HG03159 (cell line): Measurements from ENCODE around the gene ERC2.

ENCODE experiments used
- ATAC-seq: cut with Tn5 transposase; IDR thresholded peaks from one replicate; pipeline ENCODE4 v1.9.1; 2021; ENCODE audit warnings: mild to moderate bottlenecking, moderate library complexity; ENCODE audit not compliant: unreplicated experiment

The ERC2 gene

DNA sequence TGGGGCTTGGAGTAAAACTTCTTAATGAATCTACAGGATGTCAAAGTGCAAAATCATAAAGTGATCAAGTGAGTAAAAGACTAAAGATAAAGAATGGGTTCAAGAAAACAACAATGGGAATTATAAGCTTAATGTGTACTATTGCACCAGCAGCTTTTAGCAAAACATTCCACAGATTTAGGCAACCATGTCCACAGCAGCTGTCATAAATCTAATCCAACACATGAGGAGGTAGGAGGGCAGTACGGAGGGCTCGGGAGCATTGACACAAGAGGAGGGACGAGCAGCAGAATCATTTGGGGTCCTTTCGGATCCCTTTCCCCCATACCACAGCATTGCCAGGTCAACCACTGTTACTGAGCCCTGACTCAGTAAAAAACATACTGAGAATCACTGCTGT lies 516.9 kb downstream of the ERC2 start:
- ATAC-seq: no peak

DNA sequence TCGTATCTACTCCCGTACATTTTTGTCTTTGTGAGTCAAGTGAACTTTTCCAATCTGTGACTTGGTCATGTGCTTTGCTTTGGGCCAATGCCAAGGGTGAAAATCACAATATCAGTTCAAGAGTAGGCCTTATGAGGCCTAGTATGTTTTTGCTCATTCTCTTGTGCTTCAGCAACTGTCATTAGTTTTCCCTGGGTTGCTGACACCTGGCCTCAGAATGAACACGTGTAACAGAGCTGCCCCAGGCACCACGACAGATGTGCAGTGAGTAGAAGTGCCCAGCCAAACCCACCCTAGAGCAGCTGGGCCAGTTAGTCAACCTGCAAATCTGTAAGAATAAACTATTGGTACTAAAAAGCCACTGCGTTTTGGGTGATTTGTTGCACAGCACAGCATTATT lies 520.9 kb downstream of the ERC2 start:
- ATAC-seq: no peak

DNA sequence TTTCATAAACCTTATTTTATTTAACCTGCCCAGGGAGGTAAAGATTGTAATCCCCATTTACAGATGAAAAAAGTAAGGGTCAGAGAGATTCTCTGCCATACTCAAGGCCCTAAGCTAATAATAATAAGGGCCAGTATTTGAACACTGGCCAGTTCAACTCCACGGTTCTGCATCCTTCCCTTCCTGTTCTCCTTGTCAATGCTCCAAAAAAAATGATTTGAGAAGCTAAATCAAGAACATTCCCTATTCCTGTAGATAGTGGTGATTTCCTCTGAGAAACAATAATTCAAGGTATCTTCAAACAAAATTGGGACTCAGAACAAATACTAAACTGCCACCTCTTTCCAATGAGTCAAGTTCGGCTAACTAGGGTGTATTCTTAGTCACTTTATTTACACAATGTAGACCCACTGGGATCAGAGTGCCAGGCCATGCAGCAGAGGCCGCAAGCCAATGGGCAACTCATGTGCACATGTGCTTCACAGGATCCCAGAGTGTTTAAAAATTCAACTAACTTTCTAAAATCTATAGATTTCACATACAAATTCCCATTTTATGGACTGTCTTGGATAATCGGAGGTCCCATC lies 521.6 kb downstream of the ERC2 start:
- no peak for ATAC-seq

DNA sequence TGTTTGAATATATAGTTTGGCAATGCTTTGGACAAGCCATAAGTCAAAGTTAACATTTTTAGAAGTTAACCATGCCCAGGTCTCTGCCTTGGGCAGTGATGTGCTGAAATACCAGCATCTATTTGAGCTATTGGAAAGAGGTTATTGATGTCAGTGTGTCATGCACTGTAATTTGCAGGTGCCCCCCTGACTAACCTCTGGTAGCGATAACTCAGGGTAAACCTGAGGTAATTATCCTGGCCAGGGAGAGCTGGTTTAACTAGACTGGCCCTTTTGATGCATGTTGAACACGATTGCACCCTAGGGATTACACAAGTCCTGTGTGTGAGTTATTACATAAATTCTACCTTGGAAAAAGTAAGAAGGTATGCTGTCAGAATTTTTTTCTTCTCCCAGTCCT lies 525.4 kb downstream of the ERC2 start:
- no peak for ATAC-seq

DNA sequence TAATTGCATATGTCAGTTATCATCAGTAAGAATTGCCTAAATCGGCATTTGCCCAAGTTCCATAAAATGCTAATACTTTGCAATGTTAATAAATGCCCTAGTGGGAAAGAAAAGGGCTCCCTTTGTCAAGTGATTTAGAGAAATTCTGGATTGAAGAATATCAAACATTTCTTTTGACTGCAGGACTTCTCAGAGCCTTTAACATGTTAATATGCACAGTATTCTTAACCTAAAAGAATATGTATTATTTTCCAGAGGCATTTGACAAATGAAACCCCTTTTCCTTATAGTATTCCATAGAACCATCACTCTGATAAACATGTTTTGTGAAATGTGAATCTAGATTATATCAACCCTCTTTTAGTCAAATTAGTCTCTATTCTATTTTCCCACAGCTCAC lies 529.0 kb downstream of the ERC2 start:
- ATAC-seq: no peak

DNA sequence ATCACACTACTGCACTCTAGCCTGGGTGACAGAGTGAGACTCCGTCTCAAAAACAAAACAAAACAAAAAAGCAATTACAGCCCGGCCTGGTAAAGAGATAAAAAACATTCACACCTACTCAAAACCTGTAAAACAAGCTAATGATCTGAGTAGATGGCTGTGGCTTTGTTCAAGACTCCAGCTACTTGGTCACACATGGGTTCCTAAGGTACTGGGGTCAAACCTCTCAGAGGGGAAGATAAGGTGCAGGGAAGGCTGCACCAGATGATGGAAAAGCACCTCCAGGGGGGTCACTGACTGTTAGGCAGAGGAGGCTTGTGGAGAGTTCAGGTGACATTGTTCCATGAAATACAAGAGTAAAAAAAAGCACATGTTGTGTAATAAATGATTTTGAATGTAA lies 531.0 kb downstream of the ERC2 start:
- ATAC-seq: no peak

DNA sequence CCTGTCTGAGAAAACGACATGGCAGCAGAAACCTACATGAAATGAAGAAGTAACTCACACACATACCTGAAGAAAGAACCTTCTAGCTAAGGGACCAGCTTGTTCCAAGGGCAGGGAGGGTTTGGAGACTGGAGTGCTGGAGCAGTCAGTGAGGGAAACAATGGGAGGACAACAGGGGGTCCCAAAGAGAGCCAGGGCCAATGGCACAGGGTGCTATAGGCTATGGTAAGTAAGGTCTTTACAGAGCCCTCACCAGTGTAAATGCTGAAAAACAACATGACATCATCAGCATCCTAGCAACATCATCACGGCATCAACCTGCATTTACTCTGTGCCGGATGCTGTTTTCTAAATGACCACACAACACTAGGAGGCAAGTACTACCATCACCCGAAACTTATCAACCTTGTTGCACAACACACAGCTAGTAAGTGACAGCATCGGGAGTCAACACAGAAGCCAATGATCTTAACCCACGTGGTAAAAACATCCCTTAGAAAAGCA lies 531.7 kb downstream of the ERC2 start:
- ATAC-seq: no peak

DNA sequence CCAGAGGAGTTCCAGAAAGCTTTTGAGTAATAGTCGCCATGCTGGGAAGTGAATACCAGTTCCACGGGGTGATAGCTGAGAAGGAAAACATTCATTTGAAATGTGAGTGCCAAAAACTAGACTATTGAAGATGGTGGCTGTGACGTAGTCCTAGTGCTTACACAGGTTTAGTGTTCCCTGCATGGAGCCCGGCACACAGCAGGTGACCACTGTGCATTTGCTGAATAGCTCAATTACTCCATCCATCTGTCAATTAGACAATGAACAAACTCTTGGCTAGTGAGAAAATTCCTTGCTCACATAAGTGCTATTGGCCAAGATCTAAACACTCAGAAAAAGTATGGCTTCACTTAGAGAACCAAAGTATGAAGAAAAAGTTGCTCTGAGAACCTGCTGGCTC lies 533.0 kb downstream of the ERC2 start:
- no peak for ATAC-seq

DNA sequence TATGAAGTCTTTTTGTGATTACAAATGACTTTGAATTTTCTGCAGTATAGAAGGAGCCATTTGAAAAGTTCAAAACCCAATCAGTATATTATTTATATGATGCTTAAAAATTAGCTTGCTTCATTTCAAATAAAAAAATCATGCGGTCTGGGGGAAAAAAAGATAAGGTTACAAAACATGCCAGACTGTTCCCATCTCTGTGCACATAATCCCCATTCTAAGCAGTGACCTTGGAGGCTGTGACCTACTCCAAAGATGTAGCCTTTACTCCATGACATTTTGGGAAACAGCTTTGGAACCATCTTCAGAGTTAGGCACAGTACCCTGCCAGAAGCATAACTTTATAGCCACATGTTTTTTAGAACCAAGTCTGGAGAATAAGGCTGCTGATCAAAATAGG lies 533.5 kb downstream of the ERC2 start:
- no peak for ATAC-seq

DNA sequence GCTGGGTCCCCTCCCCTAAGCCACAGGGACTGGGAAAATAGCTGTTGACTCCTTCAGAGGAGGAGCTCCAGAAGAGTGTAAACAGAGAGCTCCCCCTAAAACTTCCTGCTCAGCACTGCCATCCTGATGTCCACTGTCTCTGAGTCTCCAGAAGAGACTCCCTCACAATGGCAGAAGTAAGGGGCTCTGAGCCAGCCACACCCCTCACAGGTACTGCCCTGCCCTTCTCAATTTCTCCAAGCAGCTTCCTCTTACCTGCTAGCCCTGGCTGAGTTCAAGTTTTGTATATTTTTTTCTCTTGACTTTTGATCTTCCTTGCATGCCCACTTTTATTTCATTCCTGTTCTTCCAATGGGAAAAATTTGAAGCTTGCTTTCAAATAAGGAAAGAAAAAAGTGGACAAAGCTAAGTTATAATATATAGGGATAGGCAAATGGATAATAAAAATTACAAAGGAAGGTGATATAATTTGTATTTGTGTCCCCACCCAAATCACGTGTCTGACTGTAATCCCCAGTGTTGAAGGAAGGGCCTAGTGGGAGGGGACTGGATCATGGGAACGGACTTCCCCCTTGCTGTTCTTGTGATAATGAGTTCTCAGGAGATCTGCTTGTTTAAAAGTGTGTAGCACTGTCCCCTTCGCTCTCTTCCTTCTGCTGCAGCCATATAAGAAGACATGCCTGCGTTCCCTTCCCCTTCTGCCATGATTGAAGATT lies 539.0 kb downstream of the ERC2 start:
- ATAC-seq: no peak

DNA sequence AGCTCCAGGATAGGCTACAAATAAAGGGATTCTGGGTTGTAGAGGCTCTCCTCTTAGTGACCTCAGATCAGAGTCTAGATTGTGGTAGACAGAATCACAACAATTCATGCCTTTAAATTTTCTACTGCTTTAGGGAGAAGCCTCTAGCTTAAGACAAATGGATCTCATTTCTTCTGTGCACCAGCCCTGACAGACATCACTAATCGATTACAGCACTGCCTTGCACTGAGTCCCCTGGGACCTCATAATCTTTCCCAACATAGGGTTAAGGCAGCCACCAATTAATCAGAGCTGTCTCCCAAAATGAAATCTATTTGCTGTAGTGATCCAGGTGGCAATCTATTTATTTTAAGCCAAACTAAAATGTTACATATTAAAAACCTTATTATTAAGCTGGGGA lies 544.6 kb downstream of the ERC2 start:
- ATAC-seq: no peak

DNA sequence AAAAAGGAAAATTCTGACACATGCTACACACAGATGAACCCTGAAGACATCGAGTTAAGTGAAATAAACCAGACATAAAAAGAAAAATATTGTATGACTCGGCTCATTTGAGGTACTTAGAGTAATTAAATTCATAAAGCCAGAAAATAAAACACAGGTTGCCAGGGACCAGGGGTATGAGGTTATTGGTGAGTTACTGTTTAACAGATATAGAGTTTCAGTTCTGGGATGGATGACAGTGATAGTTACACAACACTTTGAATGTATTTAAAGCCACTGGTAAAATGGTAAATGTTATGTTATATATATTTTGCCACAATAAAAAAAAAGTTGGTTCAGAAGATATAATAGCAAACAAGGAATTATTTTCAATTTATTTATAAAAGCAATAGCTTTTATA lies 545.1 kb downstream of the ERC2 start:
- ATAC-seq: no peak

DNA sequence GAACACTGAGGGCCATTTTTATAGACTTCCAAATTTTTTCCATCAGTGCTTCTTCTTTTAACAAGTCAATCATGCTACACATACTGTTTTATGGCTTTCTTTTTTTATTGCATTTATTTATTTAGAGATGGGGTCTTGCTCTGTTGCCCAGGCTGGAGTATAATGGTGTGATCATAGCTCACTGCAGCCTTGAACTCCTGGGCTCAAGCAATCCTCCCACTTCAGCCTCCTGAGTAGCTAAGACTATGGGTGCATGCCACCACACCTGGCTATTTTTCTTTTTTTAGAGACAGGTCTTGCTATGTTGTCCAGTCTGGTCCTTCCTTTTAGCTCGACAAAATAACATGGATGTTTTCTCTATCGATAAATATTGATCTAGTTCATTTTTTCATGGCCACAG lies 555.4 kb downstream of the ERC2 start:
- no peak for ATAC-seq

DNA sequence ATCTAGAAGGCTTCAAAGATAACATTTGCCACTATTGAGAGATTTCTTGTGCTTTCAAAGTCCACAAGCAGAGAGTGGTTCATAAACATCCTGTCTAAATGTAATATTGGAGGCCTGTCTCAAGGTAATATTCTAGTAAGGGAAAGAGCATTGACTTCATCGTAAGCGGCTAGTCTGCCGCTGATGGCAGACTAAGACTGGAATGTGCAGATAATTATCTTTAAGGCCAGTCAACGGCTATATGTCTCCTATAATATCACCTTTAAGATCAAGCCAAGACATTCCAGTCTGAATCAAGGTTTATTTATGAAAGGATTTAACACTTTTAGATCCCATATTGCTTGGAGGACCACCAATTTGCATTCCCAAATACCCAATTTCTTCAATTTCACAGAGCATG lies 557.0 kb downstream of the ERC2 start:
- ATAC-seq: no peak

DNA sequence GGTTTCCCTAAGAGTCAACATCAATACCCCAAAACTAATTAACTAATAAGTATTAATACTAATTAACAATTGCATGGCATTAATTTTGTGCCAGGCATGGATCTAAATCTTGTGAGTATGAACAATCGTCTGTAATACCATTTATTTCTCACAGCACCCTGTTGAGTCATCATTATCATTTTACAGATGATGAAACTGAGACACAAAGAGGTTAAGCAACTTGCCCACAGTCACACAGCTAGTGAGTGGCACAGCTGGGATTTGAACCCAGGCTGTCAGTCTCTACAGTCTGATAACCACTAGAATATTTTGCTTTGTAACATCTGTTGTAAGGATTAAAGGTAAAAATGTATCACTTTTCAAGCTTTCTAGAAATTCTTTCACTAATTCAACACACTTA lies 557.7 kb downstream of the ERC2 start:
- ATAC-seq: no peak

DNA sequence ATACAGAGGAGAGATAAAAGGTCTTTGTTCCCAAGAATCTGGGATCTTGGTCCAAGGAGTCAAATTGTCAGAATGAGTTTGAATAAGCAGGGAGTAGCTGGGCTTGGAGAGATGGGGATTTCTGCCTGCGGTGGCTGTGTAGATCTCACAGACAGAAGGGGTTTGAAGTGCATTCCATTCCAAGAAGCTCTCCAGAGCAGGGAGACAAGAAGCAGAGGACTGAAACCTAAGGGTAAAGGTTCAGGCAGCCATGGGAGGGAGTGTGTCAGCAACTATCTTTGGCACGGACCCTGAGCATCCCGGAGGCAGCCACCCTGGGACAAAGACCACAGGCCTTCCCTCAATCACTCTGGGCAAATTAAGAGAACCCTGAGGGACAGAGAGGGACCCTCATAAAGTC lies 558.9 kb downstream of the ERC2 start:
- no peak for ATAC-seq

DNA sequence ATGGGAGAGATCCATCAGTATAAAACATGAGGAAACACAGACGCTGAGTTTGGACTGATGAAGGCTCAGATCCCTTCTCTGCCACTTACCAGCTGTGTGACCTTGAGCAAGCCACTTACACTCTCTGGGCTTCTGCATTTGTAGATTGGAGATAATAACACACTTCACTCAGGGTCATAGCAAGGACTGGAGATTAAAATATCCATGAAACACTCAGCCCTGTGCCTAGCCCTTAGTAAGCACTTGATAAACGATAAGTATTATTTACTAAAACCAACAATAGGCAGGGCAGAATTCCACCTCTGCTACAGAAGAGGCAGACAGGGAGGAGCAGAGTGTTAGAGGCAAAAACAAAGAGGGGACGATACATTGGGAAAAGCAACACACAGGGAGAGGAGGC lies 560.7 kb downstream of the ERC2 start:
- ATAC-seq: no peak

DNA sequence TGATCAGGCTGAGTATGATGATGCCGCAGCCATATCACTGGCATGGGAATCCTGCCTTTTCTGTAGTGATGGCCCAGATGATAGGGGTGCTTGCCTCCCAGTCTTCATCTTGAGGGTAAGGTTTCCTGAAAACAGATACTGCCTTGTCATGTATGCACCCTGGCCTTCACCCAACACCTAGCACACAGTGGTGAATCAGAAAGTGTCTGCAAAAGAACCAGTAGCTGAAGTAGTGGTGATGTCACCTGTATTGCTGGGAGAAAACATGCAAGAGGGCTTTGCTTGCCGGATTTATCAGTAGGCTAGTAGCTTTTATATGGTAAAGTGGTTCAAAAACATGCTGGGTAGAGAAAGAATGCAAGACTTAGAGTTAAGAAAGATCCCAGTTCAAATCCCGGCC lies 561.4 kb downstream of the ERC2 start:
- ATAC-seq: no peak

DNA sequence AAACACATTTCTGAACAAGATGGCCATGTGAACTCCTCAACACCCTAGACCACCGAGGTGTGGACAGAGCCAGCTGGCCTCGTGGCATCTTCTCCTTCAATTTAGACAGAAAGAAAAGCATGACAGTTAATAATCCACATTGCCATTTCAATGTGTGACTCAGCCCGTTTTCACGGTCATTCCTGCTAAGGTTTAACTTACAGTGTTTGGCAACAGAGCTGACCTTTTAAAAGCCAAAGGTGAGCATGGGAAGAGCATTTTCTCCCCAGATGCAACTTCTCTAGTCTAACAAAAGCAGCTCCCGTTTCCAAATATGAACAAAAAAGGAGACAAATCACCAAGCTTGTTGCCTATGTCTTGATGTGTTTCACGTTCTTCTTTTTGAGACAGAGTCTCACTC lies 563.6 kb downstream of the ERC2 start:
- no peak for ATAC-seq

DNA sequence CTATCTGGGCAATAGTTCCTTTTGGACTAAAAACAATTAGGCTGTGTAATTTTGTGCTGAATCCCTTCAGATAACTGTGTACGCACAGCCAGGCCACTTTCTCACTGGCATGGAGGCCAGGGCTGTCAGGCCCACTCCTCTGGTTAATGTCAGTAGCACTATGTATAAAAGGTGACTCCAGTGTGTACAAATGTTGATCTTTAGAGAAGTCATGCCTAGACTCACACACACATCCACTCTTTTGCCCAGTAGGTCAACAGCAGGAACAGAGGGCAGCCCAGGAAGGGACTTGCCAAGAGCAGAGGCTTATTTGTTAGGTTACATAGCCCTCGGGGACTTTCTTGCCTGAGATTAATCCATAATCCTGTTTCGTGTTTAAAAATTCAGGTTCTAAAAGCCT lies 564.6 kb downstream of the ERC2 start:
- no peak for ATAC-seq

DNA sequence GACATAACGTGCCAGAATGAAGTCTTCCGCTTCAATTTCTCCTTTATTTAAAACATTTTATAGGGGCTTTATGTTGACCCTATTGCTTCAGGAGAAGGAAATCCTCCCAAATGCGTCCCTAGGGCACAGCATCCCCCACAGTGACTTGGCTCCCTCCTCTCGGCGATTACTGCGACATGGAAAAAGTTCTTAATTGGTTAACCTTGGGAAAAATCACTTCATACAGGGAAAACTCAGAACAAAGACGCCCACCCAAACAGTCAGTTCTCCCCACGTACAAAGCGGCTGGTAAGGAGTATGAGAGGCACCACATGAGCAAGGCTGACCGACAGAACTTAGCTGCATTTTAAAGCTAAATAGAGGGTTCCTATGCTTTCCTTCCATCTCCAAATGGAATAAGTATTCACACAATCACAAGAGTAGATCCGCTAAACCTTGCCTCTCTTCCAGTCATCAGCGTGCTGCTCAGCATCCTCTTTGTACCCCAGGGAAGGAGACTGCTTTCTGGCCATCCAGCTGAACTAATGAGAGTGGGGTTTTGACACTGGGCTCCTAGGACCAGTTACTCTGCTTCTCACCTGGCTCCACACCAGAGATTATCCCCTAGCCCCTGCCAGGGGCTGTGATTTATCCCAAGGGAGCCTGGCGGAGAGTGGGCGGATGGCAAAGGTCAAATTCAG lies 565.9 kb downstream of the ERC2 start:
- no peak for ATAC-seq

DNA sequence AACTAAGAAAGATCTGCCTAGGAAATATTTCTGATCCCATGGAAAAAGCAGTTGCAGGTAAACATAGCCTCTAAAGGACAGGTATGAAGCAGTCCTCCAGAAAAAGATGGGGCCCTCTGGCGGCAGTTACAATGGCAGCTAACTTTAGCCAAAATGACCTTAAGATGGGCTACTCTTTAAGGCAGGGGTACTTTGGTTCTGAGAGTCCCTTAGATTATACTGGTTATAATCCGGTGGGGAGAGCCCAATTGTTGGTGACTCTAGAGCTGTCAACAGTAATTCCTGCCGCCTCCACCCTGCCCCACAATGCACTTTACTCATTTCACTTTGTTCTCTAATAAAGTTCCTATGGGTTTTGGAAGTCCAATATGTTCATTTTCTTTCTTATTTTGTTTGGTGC lies 568.4 kb downstream of the ERC2 start:
- no peak for ATAC-seq
